Activated T-helper 1 cell treated with anti-CD3 and anti-CD28 coated beads, Interleukin-12 subunit alpha, Interleukin-12 subunit beta, Interleukin-2, Interleukin-4 antibody, amounts not matched to agents 30 ng/mL and 10 ng/mL and 1 ng/mL, durations not matched to agents 14 hours and 24 hours and 36 hours (primary cell): ENCODE data around the gene KLHL24. TPM values are rescaled to one million over a fixed set of nuclear protein-coding genes. Genes with fewer than 3 reads are reported as not detected.
"Not testable (repeated sequence)": the region's sequence is repeated elsewhere in the genome, so short reads cannot be mapped to it uniquely, and the experiment has no call there.

Source experiments
- DNase-seq: peaks from one replicate; pipeline ENCODE4 v3.0.0; 2021; ENCODE audit warnings: low spot score
- H3K27ac Mint-ChIP-seq: one replicate; pipeline ENCODE4 v1.8.0; 2021; ENCODE audit warnings: mild to moderate bottlenecking, mixed read lengths
- H3K27me3 Mint-ChIP-seq: one replicate; pipeline ENCODE4 v1.8.0; 2022; ENCODE audit warnings: mild to moderate bottlenecking, moderate library complexity, mixed read lengths; ENCODE audit not compliant: insufficient read depth
- H3K36me3 Mint-ChIP-seq: one replicate; pipeline ENCODE4 v1.8.0; 2021; ENCODE audit warnings: low read depth, mixed read lengths
- H3K4me1 Mint-ChIP-seq: one replicate; pipeline ENCODE4 v1.8.0; 2021; ENCODE audit warnings: low read depth, mixed read lengths
- H3K4me3 Mint-ChIP-seq: one replicate; pipeline ENCODE4 v1.8.0; 2021; ENCODE audit warnings: mild to moderate bottlenecking, moderate library complexity, mixed read lengths
- H3K9me3 Mint-ChIP-seq: one replicate; pipeline ENCODE4 v1.8.0; 2021; ENCODE audit warnings: mixed read lengths
- intact Hi-C: fragments of 100-400 bp; cut with micrococcal nuclease; formaldehyde crosslinking; loops from one replicate; pipeline ENCODE4 v1.15.1; 2024
- total RNA-seq: library from RNA; stranded (reverse); gene quantifications from 2 replicates; pipeline ENCODE4 v1.2.3, GENCODE V29; 2022

The KLHL24 gene
- total RNA-seq, 1 donor from 2014 or later: 8.7 TPM

- H3K4me3 Mint-ChIP-seq, H3K9me3 Mint-ChIP-seq, H3K27me3 Mint-ChIP-seq, H3K4me1 Mint-ChIP-seq, H3K36me3 Mint-ChIP-seq, DNase-seq, H3K27ac Mint-ChIP-seq: not testable (repeated sequence)
- intact Hi-C loops: loop anchor here (10.0 kb wide), 1 partner anchor 445 kb away; the partner anchor contains the start of gene EIF2B5
Measured at GRCh38 chr3:183689621-183690020, 54.2 kb downstream of the KLHL24 start.

DNA sequence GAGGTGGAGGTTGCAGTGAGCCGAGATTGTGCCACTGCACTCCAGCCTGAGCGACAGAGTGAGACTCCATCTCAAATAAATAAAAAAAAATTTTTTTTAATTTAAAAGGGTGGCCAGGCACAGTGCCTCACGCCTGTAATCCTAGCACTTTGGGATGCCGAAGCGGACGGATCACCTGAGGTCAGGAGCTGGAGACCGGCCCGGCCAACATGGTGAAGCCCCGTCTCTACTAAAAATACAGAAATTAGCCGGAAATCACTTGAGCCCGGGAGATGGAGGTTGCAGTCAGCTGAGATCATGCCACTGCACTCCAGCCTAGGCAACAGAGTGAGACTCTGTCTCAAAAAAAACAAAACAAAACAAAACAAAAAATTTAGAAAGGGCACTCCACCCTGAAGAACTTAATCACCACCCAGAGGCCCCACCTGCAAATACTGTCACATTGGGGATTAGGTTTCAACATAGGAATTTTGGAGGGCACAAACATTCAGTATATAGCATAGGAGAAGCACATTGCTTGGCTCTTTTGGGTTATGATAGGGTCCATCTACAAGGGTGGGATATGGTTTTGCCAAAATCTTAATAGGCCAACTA lies 55.1 kb downstream of the KLHL24 start:
- Mint-ChIP-seq H3K27ac (no peak overlapping the region), H3K9me3 (no peaks in the 10 kb centered on the region), H3K4me3 (no peak overlapping the region), H3K27me3 (peaks cover 2% of the 10 kb centered on the region), H3K4me1 (no peaks in the 10 kb centered on the region), H3K36me3 (no peaks in the 10 kb centered on the region)
- DNase-seq: no peak
- intact Hi-C loops: loop anchor here (10.0 kb wide), 1 partner anchor 444 kb away; the partner anchor contains the start of gene EIF2B5

DNA sequence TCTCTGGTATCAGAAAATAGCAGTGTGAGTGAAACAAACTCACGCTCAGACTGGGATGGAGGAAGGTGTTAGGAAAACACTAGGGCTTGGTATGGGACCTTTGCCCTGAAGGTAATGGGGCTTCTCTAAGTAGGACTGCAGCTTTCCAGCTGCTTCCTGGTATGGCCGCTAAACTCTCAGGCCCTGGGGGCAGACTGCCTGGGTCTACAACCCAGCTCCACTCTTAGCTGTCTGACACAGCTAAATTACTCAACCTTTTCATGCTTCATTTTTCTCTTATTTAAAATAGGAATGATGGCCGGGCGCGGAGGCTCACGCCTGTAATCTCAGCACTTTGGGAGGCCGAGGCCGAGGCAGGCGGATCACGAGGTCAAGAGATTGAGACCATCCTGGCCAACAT lies 57.0 kb downstream of the KLHL24 start:
- intact Hi-C loops: loop anchor here (10.0 kb wide), 1 partner anchor 442 kb away; the partner anchor contains the start of gene EIF2B5
- Mint-ChIP-seq H3K4me3 (no peak overlapping the region), H3K27ac (no peak overlapping the region)

DNA sequence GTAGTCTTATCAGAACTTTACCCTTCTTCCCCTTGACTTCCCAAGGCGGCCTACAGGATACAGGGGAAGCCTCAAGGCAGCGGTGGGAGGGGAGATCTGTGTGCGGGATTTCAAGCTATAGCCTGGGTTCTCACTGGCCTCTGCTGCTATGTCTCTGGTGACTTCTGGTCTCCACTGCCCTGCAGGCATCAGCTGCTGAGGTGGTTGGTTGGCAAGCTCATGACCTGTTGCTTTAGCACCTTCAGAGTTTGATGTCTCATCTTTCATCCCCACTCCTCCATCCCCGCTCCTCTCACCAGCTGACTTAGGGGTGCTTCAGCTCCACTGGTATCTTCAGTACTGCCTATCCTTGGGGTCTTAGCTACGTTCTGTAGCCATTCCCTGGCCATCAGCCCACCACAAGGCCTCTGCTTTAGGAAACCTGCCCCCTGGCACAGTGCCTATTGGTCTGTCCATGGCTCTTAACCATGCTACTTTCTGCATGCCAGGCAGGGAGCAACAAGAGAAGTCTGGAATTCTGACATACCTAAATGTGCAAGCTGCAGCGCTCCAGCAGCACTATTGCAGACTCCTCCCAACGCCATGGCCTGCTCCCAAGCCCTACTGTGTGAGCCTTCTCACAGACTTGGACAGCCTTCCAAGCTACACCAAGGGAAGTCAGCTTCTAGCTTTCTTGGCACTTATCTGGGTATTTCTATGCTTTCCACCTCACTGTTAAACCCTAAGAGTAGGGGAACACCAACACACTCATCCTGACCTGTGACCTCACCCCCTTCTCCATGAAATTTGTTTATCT lies 60.3 kb downstream of the KLHL24 start:
- Mint-ChIP-seq H3K36me3 (peaks cover 16% of the 10 kb centered on the region), H3K27me3 (no peaks in the 10 kb centered on the region), H3K4me3 (no peak overlapping the region), H3K27ac (no peak overlapping the region), H3K4me1 (peaks cover 29% of the 10 kb centered on the region), H3K9me3 (no peaks in the 10 kb centered on the region)
- intact Hi-C loops: loop anchor here (5.0 to 10.0 kb wide), 4 partner anchors 248 to 439 kb away; partner anchors contain the start of genes ABCC5 and EIF2B5
- DNase-seq: no peak

More for the DNA sequence above, 57.0 kb downstream of the KLHL24 start:
- Mint-ChIP-seq H3K9me3 (no peaks in the 10 kb centered on the region), H3K36me3 (no peaks in the 10 kb centered on the region), H3K27me3 (no peaks in the 10 kb centered on the region), H3K4me1 (peaks cover 7% of the 10 kb centered on the region)
- DNase-seq: no peak

DNA sequence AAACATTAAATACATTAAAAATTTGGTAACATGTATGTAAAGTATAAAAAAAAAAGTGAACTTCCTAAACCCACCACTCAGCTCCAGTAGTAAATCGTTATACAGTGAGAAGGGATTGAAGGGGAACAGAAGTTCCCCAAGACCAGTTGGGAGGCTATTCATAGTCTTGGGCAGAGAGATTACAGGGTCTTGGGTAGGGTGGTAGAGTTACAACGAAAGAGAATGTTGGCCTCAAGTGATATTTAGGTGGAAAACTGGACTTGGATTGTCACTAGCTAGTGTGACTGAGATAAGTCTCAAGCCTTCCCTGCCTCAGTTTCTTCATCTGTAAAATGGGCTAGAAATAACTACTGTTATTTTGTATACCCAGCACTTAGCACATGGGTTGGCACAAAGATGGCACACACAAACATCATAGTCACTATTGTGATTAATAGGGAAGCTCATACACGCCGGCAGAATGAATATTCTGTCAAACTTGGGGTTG lies 61.7 kb downstream of the KLHL24 start:
- no peaks in the 10 kb centered on the region for H3K9me3 Mint-ChIP-seq
- DNase-seq: no peak
- H3K36me3 Mint-ChIP-seq: peaks cover 21% of the 10 kb centered on the region
- no peaks in the 10 kb centered on the region for H3K27me3 Mint-ChIP-seq
- intact Hi-C loops: loop anchor here (1.0 to 10.0 kb wide), 6 partner anchors 61 to 438 kb away; partner anchors contain the start of genes ABCC5, EIF2B5 and KLHL6
- H3K4me1 Mint-ChIP-seq: peaks cover 37% of the 10 kb centered on the region
- H3K27ac Mint-ChIP-seq: peak overlapping the region; percentile 94
- H3K4me3 Mint-ChIP-seq: peak overlapping the region; percentile 81

- Mint-ChIP-seq H3K4me3 (peak within 1 kb of the TSS; percentile 88), H3K4me1 (peaks cover 37% of the 10 kb centered on the region), H3K27ac (peak within 1 kb of the TSS; percentile 94), H3K27me3 (no peaks in the 10 kb centered on the region), H3K9me3 (no peaks in the 10 kb centered on the region), H3K36me3 (peaks cover 21% of the 10 kb centered on the region)
- peak; percentile 65 for DNase-seq
- intact Hi-C loops: loop anchor here (1.0 to 10.0 kb wide), 9 partner anchors 61 to 666 kb away; partner anchors contain the start of genes ABCC5, EIF2B5, KLHL6 and MCCC1
Measured at GRCh38 chr3:183697610-183698317, 62.3 kb downstream of the KLHL24 start, which contains the start of gene YEATS2. Gene YEATS2, plus strand, starts transcription at chr3:183697797. Its CDS starts 17,366 bp downstream, at chr3:183715163.

DNA sequence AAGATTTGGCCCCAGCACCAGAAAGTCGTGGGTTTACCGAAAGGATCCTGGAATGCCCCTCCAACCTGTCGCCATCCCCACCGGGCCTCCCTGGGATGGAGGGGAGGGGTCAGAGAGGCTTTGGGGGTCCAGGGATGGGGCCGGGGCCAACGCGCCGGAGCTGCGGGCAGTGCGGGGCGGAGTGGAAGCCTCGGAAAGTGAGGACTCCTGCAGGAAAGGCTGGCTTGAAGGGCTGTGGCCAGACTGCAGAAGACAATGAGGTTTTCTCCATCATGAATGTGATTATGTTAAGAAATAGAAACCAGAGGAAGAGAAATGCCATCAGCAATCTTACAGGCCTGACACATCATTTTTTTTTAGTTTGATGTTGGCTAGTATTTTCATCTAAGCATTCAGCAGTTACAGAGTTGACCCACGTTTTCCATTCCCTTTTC lies 62.9 kb downstream of the KLHL24 start:
- peak; percentile 14 for DNase-seq
- Mint-ChIP-seq H3K27ac (peak overlapping the region; percentile 75), H3K27me3 (no peaks in the 10 kb centered on the region), H3K36me3 (peaks cover 21% of the 10 kb centered on the region), H3K9me3 (no peaks in the 10 kb centered on the region), H3K4me1 (peaks cover 39% of the 10 kb centered on the region), H3K4me3 (peak overlapping the region; percentile 88)
- intact Hi-C loops: loop anchor here (1.0 to 10.0 kb wide), 7 partner anchors 251 to 665 kb away; partner anchors contain the start of genes ABCC5, EIF2B5, MCCC1 and MCF2L2

GRCh38 chr3:183698756-183699155 lies 63.3 kb downstream of the KLHL24 start:
- Mint-ChIP-seq H3K4me1 (peaks cover 43% of the 10 kb centered on the region), H3K36me3 (peaks cover 21% of the 10 kb centered on the region), H3K27me3 (no peaks in the 10 kb centered on the region), H3K9me3 (no peaks in the 10 kb centered on the region), H3K27ac (peak overlapping the region; percentile 75), H3K4me3 (peak overlapping the region; percentile 88)
- no peak for DNase-seq
- intact Hi-C loops: loop anchor here (1.0 to 10.0 kb wide), 8 partner anchors 229 to 665 kb away; partner anchors contain the start of genes ABCC5, EIF2B5, MCCC1 and MCF2L2

GRCh38 chr3:183699238-183699947 lies 64.0 kb downstream of the KLHL24 start:
- DNase-seq: no peak
- Mint-ChIP-seq H3K9me3 (no peaks in the 10 kb centered on the region), H3K27ac (peak overlapping the region; percentile 75), H3K4me1 (peaks cover 47% of the 10 kb centered on the region), H3K4me3 (peak overlapping the region; percentile 88), H3K36me3 (peaks cover 24% of the 10 kb centered on the region), H3K27me3 (no peaks in the 10 kb centered on the region)
- intact Hi-C loops: loop anchor here (1.0 to 10.0 kb wide), 5 partner anchors 230 to 435 kb away; partner anchors contain the start of genes ABCC5 and EIF2B5

GRCh38 chr3:183701744-183702143 lies 66.3 kb downstream of the KLHL24 start:
- intact Hi-C loops: no loop called here
- Mint-ChIP-seq H3K36me3 (peaks cover 28% of the 10 kb centered on the region), H3K4me3 (no peak overlapping the region), H3K27ac (no peak overlapping the region), H3K4me1 (peaks cover 57% of the 10 kb centered on the region), H3K9me3 (no peaks in the 10 kb centered on the region), H3K27me3 (no peaks in the 10 kb centered on the region)
- no peak for DNase-seq

DNA sequence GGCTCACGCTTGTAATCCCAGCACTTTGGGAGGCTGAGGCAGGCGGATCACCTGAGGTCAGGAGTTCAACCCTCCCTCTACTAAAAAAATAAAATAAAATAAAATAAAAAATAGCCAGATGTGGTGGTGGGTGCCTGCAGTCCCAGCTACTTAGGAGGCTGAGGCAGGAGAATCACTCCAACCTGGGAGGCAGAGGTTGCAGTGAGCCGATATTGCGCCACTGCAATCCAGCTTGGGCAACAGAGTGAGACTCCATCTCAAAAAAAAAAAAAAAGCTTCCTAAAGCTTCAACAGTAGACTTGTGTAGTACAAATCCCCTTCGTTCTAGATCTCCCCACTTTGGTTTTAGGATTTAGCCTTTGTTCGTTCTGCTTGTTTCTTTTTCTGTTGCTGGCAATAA lies 68.5 kb downstream of the KLHL24 start:
- H3K4me3 Mint-ChIP-seq, H3K27ac Mint-ChIP-seq, H3K9me3 Mint-ChIP-seq, DNase-seq, intact Hi-C loops, H3K27me3 Mint-ChIP-seq: not testable (repeated sequence)
- H3K36me3 Mint-ChIP-seq: peaks cover 23% of the 10 kb centered on the region
- peaks cover 46% of the 10 kb centered on the region for H3K4me1 Mint-ChIP-seq

DNA sequence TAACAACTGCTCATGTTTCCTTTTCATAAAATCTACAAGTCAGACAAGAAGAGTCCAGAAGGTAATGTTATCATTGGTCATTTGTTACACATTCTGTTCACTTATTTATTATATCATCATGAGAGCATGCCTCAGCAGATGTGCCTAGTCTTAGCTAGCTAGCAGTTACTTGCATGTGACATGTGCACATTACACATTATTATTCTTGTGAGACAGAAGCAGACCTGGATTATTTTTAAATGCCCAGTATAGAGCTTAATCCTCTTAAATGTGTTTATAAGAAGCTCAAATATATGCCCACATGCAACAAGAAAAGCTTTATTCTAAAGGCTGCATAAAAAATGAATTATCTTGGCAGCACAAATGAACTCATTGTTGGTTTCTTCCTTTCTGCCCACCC lies 74.8 kb downstream of the KLHL24 start:
- Mint-ChIP-seq H3K9me3 (no peaks in the 10 kb centered on the region), H3K4me1 (peaks cover 13% of the 10 kb centered on the region)
- intact Hi-C loops: no loop called here

More for the DNA sequence above, 74.8 kb downstream of the KLHL24 start:
- no peak overlapping the region for H3K4me3 Mint-ChIP-seq
- H3K27ac Mint-ChIP-seq: no peak overlapping the region
- H3K27me3 Mint-ChIP-seq: no peaks in the 10 kb centered on the region
- DNase-seq: no peak
- H3K36me3 Mint-ChIP-seq: peaks cover 11% of the 10 kb centered on the region
